Subcutaneous adipose tissue (tissue), 4 donors: ENCODE data around the gene CCBE1. TPM values are rescaled to one million over a fixed set of nuclear protein-coding genes. Genes with fewer than 3 reads are reported as not detected.

ENCODE experiments used
- total RNA-seq, 4 donors: library from RNA; depleted of rRNA; stranded (reverse); fragments of >200 nt; gene quantifications; one replicate each; pipeline ENCODE4 v1.1.0, GENCODE V29; 2016
- TF ChIP-seq, protein P1 (sequence below): fragments of 450-650 bp; IDR thresholded peaks from one replicate; pipeline ENCODE4 v1.5.1; 2016; ENCODE audit warnings: low read depth, mild to moderate bottlenecking, control low read depth, antibody characterized with exemption, moderate library complexity

The CCBE1 gene
- total RNA-seq, 4 donors from 2014 or later, result 2.6 to 12.4 (median 6.1) TPM

DNA sequence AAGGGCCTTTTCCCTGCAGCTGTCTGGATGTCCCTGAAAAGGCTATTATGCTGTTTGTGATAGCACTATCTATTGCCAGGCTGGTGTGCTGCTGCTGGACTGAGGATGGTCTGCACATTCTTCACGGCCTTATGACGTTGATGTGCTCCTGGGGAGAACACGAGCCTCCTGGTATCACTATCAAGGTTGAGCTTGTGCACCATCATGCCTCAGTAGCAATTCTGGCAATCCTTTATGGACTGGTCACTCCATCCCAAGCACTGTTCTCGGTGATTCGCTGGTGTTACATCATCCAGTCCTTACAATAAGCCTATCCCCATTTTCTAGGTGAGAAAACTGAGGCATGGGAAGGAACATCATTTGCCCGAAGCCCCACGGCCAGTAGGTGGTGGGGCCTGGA, 18.2 kb upstream of the CCBE1 start:
- TF ChIP-seq, protein P1, sequence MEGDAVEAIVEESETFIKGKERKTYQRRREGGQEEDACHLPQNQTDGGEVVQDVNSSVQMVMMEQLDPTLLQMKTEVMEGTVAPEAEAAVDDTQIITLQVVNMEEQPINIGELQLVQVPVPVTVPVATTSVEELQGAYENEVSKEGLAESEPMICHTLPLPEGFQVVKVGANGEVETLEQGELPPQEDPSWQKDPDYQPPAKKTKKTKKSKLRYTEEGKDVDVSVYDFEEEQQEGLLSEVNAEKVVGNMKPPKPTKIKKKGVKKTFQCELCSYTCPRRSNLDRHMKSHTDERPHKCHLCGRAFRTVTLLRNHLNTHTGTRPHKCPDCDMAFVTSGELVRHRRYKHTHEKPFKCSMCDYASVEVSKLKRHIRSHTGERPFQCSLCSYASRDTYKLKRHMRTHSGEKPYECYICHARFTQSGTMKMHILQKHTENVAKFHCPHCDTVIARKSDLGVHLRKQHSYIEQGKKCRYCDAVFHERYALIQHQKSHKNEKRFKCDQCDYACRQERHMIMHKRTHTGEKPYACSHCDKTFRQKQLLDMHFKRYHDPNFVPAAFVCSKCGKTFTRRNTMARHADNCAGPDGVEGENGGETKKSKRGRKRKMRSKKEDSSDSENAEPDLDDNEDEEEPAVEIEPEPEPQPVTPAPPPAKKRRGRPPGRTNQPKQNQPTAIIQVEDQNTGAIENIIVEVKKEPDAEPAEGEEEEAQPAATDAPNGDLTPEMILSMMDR, result no peak

DNA sequence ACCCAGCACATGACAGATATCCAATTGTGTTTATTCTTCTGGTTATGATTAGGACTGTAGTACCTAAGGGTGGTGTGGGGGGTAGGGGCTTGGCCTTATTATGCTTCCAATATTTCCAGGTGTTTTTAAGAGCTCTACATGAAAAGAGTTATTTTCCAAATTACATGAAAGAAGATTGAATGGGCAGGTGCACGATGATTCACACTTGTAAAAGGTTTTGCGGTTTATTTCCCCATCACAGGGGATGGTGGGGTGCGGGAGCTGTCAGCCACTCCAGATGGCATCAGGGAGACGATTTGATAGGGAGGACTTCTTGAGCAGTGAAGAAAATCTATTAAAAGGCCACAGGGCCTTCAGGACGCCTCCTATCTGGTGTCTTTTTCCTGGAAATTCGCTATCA, 15.1 kb upstream of the CCBE1 start:
- TF ChIP-seq, protein P1, result no peak

DNA sequence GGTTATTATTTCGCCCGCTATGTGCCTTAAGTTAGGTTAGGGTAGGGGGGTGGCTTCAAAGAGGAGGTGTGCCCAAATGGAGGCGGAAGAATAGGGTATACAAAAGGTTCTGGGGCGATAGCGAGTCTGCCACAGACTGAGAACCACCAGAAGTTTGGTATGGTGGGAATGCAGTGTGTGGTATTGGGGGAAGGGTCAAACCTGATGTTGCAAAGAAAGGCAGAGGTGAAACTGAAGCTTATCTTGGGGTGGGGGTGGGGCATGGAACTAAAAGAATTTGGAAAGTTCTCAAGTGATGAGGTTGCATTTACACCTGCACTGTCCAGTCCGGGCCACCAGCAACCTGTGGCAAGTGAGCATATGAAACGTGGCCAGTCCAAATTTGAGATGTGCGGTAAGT, 11.8 kb upstream of the CCBE1 start:
- TF ChIP-seq, protein P1, result no peak

DNA sequence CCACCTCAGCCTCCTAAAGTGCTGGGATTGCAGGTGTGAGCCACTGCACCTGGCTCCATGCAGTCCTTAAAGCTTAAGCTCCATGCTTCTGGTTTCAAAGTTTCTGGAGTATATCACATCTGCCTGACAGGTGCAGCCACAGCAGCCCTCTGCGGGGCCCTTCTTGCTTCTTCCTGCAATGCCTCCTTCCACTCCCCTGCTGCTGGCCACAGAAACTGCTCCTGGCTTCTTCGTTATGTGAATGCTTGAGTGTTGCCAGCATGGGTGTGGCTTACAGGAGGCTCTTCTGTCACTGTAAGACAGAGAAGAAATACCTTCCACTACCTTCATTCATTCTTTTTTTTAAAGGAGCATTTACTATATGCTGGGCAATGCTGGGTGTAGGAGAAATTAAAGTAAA, 10.1 kb upstream of the CCBE1 start:
- TF ChIP-seq, protein P1, result no peak

DNA sequence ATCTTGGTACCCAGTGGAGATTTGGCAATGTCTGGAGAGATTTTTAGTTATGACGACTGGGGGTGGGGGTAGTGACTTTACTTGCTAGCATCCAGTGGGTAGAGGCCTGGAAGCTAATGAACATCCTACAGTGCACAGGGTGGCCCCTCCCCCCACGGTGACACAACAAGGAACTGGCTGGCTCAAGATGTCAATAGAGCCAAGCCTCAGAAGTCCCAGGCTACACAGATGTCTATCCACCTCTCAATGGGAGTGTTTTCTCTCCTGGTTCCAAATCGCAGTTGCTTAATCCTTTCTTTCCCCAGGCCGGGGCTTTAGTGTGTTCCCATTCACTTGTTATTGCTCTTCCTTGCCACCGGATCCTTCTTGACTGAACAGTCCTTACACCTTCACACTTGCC, 9.3 kb upstream of the CCBE1 start:
- TF ChIP-seq, protein P1, result no peak

DNA sequence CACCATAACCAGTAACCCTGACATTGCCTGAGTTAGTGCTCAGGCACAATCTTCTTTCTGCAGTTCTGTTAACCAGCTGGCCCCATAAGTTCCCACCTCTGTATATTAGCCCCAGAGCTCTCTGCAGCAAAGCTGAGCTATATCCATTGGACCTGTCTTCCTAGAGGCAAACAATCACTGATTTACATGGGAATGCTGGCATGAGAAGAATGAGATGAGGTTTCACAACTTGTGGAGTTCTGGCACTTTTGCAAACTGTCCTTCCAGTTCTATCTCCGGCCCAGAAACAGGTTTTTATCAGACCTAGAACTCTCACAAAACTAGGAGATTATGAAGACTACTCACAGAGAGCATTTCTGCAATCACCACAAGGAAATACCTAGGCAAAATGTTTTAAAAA, 7.9 kb upstream of the CCBE1 start:
- TF ChIP-seq, protein P1, result no peak

DNA sequence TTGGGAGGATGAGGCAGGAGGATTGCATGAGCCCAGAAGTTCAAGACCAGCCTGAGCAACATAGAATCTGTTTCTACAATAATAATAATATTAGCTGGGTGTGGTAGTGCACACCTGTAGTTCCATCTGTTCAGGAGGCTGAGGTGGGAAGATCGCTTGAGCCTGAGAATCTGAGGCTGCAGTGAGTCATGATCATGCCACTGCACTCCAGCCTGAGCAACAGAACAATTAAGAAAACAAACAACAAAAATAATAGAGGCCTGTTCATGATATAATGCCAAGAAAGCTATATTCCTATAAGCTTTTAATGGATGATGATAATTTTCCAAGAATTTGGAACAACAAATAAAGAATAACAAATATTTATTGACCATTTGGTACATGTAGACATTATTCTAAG, 6.9 kb upstream of the CCBE1 start:
- TF ChIP-seq, protein P1, result no peak
